ENCODE results near the gene RSRP1.
"Not testable (repeated sequence)": the region's sequence is repeated elsewhere in the genome, so short reads cannot be mapped to it uniquely, and the experiment has no call there.

DNA sequence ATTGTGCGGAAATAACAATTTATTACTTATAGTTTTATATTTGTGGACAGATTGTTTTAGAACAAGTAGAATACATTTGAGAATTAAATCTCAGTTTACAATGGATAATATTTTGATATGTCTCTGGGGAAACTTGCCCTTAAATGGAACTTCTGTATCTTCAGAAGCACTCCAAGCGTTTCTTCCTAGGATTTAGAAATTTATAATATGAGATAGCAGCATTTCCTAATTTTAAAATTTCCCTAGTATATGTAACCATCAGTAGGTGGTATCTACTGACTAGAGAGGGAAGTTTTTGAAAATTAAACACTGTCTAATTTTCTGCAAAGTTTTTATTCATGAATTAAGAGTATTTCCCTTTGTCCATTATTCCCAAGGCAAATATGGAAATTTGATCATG is 46.2 kb upstream of the RSRP1 start:
- TF ChIP-seq HDGF (IDR thresholded peaks at IDR 0.05; ENCODE audit: borderline replicate concordance); ELF4 (IDR thresholded peaks at IDR 0.05): not testable (repeated sequence)
